ENCODE measurements around the gene PPP3CA. TPM values are rescaled to one million over a fixed set of nuclear protein-coding genes. Genes with fewer than 3 reads are reported as not detected.

The PPP3CA gene
- total RNA-seq, 4 donors from 2014 or later = 19.0 to 39.6 (median 20.3) TPM

- Histone ChIP-seq H3K9me3 (no peaks in the 10 kb centered on the region), H3K36me3 (no peaks in the 10 kb centered on the region), H3K27me3 (no peaks in the 10 kb centered on the region), H3K4me3 (no peak overlapping the region), H3K27ac (no peak overlapping the region), H3K4me1 (peaks cover 0 to 2% (median 0%) of the 10 kb centered on the region in 4 donors)
- TF ChIP-seq CTCF (IDR thresholded peaks at IDR 0.05) (no peak), POLR2A (IDR thresholded peaks at IDR 0.05) (no peak)
- no peak for DNase-seq
Observed at GRCh38 chr4:101315786-101316185, 31.5 kb downstream of the PPP3CA start.

- DNase-seq = no peak
- Histone ChIP-seq H3K27me3 (no peaks in the 10 kb centered on the region), H3K27ac (no peak overlapping the region), H3K4me1 (no peaks in the 10 kb centered on the region), H3K36me3 (no peaks in the 10 kb centered on the region), H3K9me3 (no peaks in the 10 kb centered on the region), H3K4me3 (no peak overlapping the region)
- no peak for TF ChIP-seq POLR2A (IDR thresholded peaks at IDR 0.05)
- no peak for TF ChIP-seq CTCF (IDR thresholded peaks at IDR 0.05)
Observed at GRCh38 chr4:101315041-101315440, 32.3 kb downstream of the PPP3CA start.

GRCh38 chr4:101309925-101310324, 37.4 kb downstream of the PPP3CA start:
- no peaks in the 10 kb centered on the region for H3K27me3 ChIP-seq
- H3K9me3 ChIP-seq = no peaks in the 10 kb centered on the region
- H3K36me3 ChIP-seq = no peaks in the 10 kb centered on the region
- H3K4me1 ChIP-seq = peaks cover 0 to 2% (median 0%) of the 10 kb centered on the region in 4 donors
- TF ChIP-seq CTCF (IDR thresholded peaks at IDR 0.05) = no peak
- H3K27ac ChIP-seq = no peak overlapping the region
- DNase-seq = no peak
- H3K4me3 ChIP-seq = no peak overlapping the region

- Histone ChIP-seq H3K4me3 (no peak overlapping the region), H3K9me3 (no peaks in the 10 kb centered on the region), H3K4me1 (peaks cover 0 to 2% (median 0%) of the 10 kb centered on the region in 4 donors), H3K36me3 (no peaks in the 10 kb centered on the region), H3K27ac (no peak overlapping the region), H3K27me3 (no peaks in the 10 kb centered on the region)
- TF ChIP-seq POLR2A (IDR thresholded peaks at IDR 0.05) = no peak
- TF ChIP-seq CTCF (IDR thresholded peaks at IDR 0.05) = no peak
- no peak for DNase-seq
Observed at GRCh38 chr4:101307899-101308298, 39.4 kb downstream of the PPP3CA start.

- no peaks in the 10 kb centered on the region for H3K36me3 ChIP-seq
- TF ChIP-seq CTCF (IDR thresholded peaks at IDR 0.05) = no peak
- no peak for TF ChIP-seq POLR2A (IDR thresholded peaks at IDR 0.05)
- H3K27ac ChIP-seq = no peak overlapping the region
- H3K9me3 ChIP-seq = no peaks in the 10 kb centered on the region
- no peaks in the 10 kb centered on the region for H3K27me3 ChIP-seq
- H3K4me3 ChIP-seq = no peak overlapping the region
- no peak for DNase-seq
- H3K4me1 ChIP-seq = peaks cover 0 to 2% (median 0%) of the 10 kb centered on the region in 4 donors
Observed at GRCh38 chr4:101306764-101307615, 40.3 kb downstream of the PPP3CA start.

Measured in Peyer's patch (tissue), 4 donors.